ENCODE measurements around the gene RPL18.

GRCh38 chr19:48644355-48644754 is 25.4 kb upstream of the RPL18 start:
- TF ChIP-seq TAF1 (IDR thresholded peaks at IDR 0.05; ENCODE audit: borderline replicate concordance, insufficient read depth, low read length), result no peak
- no peak for TF ChIP-seq POLR2AphosphoS5 (IDR thresholded peaks at IDR 0.05; ENCODE audit: low read depth, low read length)
